Measurements from ENCODE around the gene ARSA.
"Not testable (repeated sequence)": the region's sequence is repeated elsewhere in the genome, so short reads cannot be mapped to it uniquely, and the experiment has no call there.

The ARSA gene

DNA sequence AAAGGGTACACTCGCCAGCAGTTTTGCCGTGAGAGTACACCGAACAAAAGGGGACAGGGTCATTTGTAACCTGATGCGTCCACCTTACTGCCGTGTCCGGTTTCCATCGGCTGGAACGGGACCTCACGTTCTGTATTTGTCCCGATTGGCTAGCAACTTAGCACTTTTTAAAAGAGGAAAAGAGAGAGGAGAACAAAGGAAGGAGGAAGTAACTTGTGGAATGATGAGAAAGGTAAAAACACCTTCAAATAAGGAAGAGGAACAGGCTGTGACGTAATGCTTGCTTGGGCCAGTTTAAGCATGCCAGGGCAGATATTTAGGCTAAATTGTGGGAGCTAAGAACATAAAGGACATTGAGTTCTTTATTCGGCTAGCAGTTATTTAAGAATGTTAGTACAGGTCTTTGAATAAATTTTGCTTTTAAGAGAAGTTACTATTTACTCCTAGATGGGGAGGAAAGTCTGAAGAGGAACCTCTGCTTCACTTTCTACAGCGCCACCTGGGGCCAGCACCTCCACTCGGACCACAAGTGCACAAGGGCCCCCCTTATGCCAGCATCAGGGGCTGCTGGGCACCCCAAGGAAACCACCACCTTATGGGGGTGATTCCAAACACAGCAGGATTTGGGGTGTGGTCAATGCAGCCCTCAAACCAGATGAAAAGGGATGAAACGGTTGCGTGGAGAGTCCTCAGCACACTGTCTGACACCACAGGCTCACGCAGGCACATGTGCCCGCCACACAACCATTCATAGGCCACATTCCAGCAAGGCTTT is 5.8 kb downstream of the ARSA start:
- no peak for DNase-seq (ENCODE audit: low read depth)

- DNase-seq (ENCODE audit: low read depth) = no peak
These were observed 6.5 kb downstream of the ARSA start for GRCh38 chr22:50621356-50621880.

DNA sequence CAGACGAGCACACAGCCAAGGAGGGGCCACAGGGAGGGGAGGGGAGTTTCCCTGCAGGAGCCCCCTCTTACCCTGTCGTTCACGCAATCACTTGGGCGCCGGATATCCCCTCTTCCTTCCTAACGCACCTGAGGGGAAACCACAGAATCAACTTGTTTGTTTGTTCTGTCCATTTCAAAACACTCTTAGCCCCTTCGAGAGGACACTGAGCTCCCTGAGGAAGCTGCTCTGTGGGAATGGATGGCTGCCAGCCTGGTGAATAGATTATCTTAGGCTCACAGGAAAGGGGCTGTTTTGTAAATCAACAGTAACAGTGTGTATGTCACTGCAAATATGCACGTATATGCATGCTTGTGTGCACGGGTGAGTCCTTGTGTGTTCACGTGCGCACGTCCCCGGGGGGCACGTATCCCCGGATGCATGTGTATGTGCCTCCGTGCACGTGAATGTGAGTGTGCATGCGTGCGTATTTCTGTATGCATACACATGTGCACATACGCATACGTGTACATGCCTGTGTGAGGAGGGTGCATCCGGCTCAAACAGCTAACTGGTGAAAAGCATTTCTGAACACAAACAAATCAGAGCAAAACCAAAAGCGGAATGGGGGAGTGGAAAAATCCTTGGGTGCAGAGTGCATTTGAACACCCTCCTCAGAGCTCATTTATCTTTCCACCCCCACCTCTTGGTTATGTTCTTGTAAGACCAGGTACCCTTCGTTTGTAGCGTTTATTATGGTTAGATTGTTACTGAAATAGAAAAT is 7.2 kb downstream of the ARSA start:
- peak; percentile 75 for DNase-seq (ENCODE audit: low read depth)

GRCh38 chr22:50614296-50614695 is 13.7 kb downstream of the ARSA start:
- DNase-seq (ENCODE audit: low read depth) = not testable (repeated sequence)

- no peak for DNase-seq (ENCODE audit: low read depth)
These were observed 14.5 kb downstream of the ARSA start for GRCh38 chr22:50613291-50613981.

GRCh38 chr22:50612528-50613221 is 15.3 kb downstream of the ARSA start:
- no peak for DNase-seq (ENCODE audit: low read depth)

DNA sequence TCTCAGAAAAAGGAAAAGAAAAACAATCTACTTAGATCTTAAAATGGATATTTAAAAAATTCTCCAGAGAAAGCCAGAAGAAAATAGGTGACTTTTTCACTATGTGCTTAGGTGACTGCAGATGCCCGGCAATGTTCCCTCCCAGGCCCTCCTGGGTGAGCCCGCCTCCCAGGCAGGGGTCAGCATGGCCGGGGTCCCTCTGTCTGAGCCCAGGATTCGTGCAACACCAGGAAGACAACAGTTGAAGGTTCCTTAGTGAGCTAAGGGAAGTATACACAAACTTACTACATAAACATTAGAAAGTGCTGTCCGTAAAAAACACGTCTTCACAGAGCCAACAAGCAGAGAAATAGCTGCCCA is 15.8 kb downstream of the ARSA start:
- no peak for DNase-seq (ENCODE audit: low read depth)

DNA sequence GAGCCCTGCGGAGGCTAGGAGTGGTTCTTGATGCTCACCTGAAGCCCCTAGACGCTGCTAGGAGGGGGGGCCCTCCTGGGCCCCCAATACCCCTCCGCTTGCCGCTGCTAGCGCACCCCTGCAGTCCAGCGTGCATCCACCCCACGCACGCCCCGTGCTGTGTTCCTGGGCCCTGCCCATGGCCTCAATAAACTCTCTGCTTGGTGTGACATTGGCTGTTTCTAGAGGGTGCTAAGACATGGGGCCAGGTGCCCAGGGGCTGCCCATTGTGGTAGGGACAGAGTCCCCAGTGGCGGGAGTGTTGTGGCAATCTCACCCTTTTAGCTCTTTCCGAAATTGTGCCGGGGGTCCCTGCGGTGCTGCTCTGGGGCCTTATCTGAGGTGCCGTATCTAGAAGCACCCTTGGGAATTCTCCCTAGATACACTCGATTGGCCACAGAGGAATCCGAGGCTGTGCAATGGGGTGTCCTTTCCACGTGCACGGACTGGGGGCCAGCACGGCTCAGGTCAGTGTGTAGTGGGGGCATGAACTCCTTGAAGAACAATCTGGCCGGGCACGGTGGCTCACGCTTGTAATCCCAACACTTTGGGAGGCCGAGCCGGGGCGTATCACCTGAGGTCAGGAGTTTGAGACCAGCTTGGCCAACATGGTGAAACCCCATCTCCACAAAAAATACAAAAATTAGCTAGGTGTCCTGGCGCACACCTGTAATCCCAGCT is 16.5 kb downstream of the ARSA start:
- DNase-seq (ENCODE audit: low read depth) = no peak

GRCh38 chr22:50610581-50610980 is 17.4 kb downstream of the ARSA start:
- DNase-seq (ENCODE audit: low read depth) = no peak

DNA sequence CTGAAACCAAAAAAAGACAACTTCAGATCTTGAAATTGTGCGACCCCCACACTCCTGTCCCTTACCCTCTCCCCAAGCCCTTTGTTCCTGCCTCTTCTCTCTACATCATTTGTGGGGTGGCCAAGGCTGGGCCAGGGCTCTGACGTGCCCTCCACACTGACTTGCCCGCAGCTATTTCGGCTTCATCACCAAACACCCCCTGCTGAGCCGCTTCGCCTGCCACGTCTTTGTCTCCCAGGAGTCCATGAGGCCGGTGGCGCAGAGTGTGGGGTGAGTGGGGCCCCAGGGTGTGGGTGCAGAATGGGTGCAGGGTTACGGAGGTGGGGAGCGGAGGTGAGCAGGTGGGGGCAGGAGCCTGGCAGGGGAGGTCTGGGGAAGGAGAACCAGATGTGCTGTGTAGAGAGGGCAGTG is 17.9 kb downstream of the ARSA start:
- DNase-seq (ENCODE audit: low read depth) = no peak

GRCh38 chr22:50609599-50609998 is 18.4 kb downstream of the ARSA start:
- no peak for DNase-seq (ENCODE audit: low read depth)

DNA sequence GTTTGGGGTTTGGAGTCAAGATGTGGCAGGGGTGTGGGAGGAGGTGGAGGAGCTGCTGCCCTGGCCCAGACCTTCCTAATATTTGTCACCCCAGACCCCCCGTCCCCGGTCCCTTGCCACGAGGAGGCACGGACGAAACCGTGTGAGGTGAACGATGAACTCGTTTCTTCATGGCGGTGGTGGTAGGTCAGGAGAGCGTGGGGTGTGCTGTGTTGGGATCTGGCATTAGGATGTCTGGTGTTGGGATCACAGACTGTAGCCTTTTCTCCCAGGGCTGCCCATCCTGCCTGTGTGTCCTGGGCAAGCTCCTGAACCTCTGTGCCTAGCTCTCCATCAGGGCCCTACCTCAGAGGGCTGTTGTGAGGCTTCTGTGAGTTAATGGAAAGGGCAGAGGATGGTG is 19.0 kb downstream of the ARSA start:
- DNase-seq (ENCODE audit: low read depth) = no peak

DNA sequence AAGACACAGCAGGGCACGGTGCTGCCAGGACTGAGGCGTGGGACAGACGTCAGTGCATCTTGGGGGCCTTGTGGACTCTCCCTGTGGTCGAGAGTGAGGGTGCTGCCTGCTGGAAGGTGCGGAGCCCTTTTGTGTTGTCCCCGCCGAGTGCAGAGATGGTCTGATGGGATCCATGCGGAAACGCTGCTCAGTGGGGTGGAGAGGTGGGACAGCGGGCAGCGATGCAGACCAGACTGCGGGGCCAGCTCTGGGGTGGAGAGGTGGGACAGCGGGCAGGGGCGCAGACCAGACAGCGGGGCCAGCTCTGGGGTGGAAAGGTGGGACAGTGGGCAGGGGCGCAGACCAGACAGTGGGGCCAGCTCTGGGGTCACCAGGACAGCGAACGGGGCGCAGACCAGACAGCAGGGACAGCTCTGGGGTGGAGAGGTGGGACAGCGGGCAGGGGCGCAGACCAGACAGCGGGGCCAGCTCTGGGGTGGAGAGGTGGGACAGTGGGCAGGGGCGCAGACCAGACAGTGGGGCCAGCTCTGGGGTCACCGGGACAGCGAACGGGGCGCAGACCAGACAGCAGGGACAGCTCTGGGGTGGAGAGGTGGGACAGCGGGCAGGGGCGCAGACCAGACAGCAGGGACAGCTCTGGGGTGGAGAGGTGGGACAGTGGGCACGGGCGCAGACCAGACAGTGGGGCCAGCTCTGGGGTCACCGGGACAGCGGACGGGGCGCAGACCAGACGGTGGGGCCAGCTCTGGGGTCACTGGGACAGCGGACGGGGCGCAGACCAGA is 19.7 kb downstream of the ARSA start:
- not testable (repeated sequence) for DNase-seq (ENCODE audit: low read depth)

GRCh38 chr22:50607659-50608020 is 20.3 kb downstream of the ARSA start:
- no peak for DNase-seq (ENCODE audit: low read depth)

- no peak for DNase-seq (ENCODE audit: low read depth)
These were observed 20.9 kb downstream of the ARSA start for GRCh38 chr22:50606946-50607658.

DNA sequence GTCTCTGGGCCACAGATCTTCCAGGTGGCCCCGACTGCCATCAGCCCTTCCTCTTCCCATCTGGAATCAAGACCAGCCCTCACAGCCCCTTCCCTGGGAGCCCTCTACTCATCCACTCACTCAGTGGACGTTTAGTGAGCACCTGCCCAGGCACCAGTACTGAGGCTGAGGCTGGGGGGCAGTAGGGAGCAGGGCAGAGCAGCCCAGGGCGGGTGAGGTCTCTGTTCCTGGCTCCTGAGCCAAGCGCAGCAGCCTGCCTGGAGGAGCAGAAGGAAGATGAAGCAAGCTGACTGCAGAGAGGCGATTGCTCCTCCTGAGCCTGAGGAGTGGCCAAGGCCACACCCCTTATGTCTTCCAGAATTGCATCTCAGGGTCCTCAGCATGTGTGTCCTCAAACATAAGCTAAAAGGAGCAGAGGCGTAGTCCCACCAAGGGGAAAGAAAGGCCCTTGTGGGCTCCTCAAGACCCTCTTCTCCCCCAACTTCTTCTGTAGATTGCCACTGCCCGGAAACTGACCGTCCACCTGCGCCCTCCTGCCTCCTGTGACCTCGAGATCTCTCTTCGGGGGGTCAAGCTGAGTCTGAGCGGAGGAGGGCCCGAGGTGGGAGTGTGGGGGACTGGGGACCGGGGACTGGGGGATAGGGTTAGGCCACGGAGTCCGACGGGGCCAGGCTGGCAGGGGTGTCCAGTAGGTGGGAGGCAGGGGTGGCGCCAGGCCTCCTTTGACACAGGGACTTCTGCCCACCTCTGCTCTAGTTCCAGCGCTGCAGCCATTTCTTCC is 21.6 kb downstream of the ARSA start:
- no peak for DNase-seq (ENCODE audit: low read depth)

DNA sequence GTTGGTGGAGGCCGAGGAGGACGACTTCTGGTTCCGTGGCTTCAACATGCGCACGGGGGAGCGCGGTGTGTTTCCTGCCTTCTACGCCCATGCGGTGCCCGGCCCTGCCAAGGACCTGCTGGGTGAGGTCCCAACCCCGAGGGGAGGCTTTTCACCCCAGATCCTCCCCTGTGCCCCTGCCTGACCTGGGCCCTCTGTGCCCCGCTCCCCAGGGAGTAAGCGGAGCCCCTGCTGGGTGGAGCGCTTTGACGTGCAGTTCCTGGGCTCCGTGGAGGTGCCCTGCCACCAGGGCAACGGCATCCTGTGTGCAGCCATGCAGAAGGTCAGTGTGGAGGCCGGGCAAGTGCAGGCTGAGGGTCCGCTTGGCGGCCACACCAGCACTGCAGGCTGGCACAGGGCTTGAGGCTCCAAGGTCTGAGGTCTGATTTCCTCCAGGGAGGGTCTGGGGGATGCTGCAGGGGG is 22.3 kb downstream of the ARSA start:
- no peak for DNase-seq (ENCODE audit: low read depth)

DNA sequence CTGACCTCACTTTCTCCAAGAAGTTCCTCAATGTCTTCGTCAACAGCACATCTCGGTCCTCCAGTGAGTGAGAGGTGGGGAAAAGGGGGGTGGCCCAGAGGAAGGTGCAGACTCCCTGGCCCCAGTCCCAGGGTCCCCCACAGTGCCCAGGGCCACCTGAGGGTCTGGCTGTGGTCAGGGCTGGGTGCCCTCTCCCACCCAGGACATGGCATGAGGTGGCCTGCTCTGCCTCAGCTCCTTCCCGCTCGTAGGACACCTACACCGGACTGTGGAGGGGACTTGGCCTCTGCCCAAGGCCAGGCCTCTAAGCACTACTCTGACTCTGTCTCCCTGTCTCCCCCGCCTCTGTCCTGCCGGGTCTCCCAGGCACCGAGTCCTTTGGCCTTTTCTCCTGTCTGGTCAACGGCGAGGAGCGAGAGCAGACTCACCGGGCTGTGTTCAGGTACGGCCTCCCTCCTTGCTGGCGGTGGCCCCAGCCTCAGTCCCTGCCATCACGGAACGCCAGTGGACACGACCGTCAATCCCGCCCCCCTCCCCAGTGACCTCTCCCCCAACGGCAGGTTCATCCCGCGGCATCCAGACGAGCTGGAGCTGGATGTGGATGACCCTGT is 22.8 kb downstream of the ARSA start:
- no peak for DNase-seq (ENCODE audit: low read depth)

Measured in activated T-helper 1 cell treated with Interleukin-2 at 50 U/mL for 16 hours (primary cell).